ENCODE data around the gene KCNA10.

KCNA10 gene

GRCh38 chr1:110519125-110519810, at the start of gene KCNA10:
TSS of gene KCNA10 (minus strand) at chr1:110519175. CDS start at chr1:110518787, 388 bp downstream.
- no peak within 1 kb of the TSS for H3K4me3 ChIP-seq (ENCODE audit: low read depth, low read length)
- no peak for DNase-seq (ENCODE audit: low read depth)
- TF ChIP-seq CTCF (IDR thresholded peaks at IDR 0.05; ENCODE audit: control insufficient read depth, extremely low read depth, insufficient read depth): no peak

- no peak for DNase-seq (ENCODE audit: low read depth)
- no peak for TF ChIP-seq CTCF (IDR thresholded peaks at IDR 0.05; ENCODE audit: control insufficient read depth, extremely low read depth, insufficient read depth)
- H3K4me3 ChIP-seq (ENCODE audit: low read depth, low read length): no peak overlapping the region
Measured at GRCh38 chr1:110566836-110567235, 47.9 kb upstream of the KCNA10 start.

- no peak for TF ChIP-seq CTCF (IDR thresholded peaks at IDR 0.05; ENCODE audit: control insufficient read depth, extremely low read depth, insufficient read depth)
- no peak for DNase-seq (ENCODE audit: low read depth)
- H3K4me3 ChIP-seq (ENCODE audit: low read depth, low read length): no peak overlapping the region
Measured at GRCh38 chr1:110565565-110565964, 46.6 kb upstream of the KCNA10 start.

- no peak for TF ChIP-seq CTCF (IDR thresholded peaks at IDR 0.05; ENCODE audit: control insufficient read depth, extremely low read depth, insufficient read depth)
- DNase-seq (ENCODE audit: low read depth): no peak
- H3K4me3 ChIP-seq (ENCODE audit: low read depth, low read length): no peak overlapping the region
Measured at GRCh38 chr1:110563089-110563488, 44.1 kb upstream of the KCNA10 start.

- no peak overlapping the region for H3K4me3 ChIP-seq (ENCODE audit: low read depth, low read length)
- TF ChIP-seq CTCF (IDR thresholded peaks at IDR 0.05; ENCODE audit: control insufficient read depth, extremely low read depth, insufficient read depth): no peak
Measured at GRCh38 chr1:110561596-110561995, 42.6 kb upstream of the KCNA10 start.

GRCh38 chr1:110559157-110559556, 40.2 kb upstream of the KCNA10 start:
- TF ChIP-seq CTCF (IDR thresholded peaks at IDR 0.05; ENCODE audit: control insufficient read depth, extremely low read depth, insufficient read depth): no peak
- H3K4me3 ChIP-seq (ENCODE audit: low read depth, low read length): no peak overlapping the region
- no peak for DNase-seq (ENCODE audit: low read depth)

More at GRCh38 chr1:110561596-110561995, 42.6 kb upstream of the KCNA10 start:
- no peak for DNase-seq (ENCODE audit: low read depth)

GRCh38 chr1:110557481-110557880, 38.5 kb upstream of the KCNA10 start:
- no peak for TF ChIP-seq CTCF (IDR thresholded peaks at IDR 0.05; ENCODE audit: control insufficient read depth, extremely low read depth, insufficient read depth)
- no peak for DNase-seq (ENCODE audit: low read depth)
- H3K4me3 ChIP-seq (ENCODE audit: low read depth, low read length): no peak overlapping the region

Measured in LNCaP clone FGC (cell line).